ENCODE data around the gene DGCR6. TPM values are rescaled to one million over a fixed set of nuclear protein-coding genes. Genes with fewer than 3 reads are reported as not detected.
"Not testable (repeated sequence)": the region's sequence is repeated elsewhere in the genome, so short reads cannot be mapped to it uniquely, and the experiment has no call there.

Gene DGCR6
- total and polyA plus RNA-seq, 9 donors = 22.5 to 89.9 (median 71.9) TPM

DNA sequence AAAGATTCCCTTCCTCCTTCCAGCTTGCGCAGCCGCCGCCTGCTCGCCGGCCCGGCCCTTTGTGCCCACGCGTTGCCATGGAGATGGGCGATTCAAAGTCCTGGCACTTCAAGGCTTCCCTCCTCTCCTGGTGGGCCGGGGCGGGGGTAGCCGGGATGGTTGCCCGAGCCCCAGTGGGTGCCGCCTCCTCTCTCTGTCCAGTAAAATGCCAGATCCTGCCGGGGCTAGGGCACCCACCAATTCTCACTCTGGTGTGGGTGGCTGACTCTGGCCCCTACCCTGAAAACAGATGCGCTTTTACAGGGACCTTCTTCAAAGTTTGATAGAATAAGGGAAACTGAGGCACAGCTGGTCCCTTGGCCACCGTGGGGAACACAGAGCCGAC, 52.2 kb downstream of the DGCR6 start:
- 85% methylated on average over 12 of the region's 18 CpGs for WGBS (ENCODE audit: insufficient coverage)

DNA sequence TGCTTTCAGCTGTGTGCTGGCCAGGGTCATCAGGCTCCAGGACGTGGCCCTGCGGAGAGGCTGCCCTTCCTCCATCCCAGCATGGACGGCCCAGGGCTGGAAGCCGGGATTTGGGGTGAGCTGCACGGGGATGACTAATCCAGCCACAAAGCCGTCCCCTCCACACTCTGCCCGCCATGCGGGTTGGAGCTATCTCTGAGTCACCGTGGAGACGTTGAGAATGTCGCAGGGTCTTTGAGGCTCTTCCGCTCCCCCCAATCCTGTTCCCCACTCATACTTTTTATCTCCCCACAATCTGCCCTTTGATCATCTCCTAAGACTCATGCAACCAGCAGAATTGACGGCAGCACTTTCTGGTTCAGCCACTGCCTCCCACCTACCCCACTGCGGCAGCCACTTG, 52.6 kb downstream of the DGCR6 start:
- H3K9me3 ChIP-seq (replicated peaks; ENCODE audit: control insufficient read depth, low read depth, low read length); H3K36me3 ChIP-seq (ENCODE audit: control insufficient read depth, insufficient read depth, low read length); H3K27ac ChIP-seq (ENCODE audit: low read length); H3K4me3 ChIP-seq (ENCODE audit: low read length); H3K27me3 ChIP-seq (ENCODE audit: control insufficient read depth, insufficient read depth, low read length); DNase-seq; H3K4me1 ChIP-seq (ENCODE audit: control insufficient read depth, insufficient read depth, low read length): not testable (repeated sequence)
- WGBS (ENCODE audit: insufficient coverage) = 59% methylated on average over 14 of the region's 14 CpGs

More for the DNA sequence above, 52.2 kb downstream of the DGCR6 start:
- not testable (repeated sequence) for H3K27ac ChIP-seq (ENCODE audit: low read length); H3K4me1 ChIP-seq (ENCODE audit: control insufficient read depth, insufficient read depth, low read length); H3K9me3 ChIP-seq (replicated peaks; ENCODE audit: control insufficient read depth, low read depth, low read length); H3K27me3 ChIP-seq (ENCODE audit: control insufficient read depth, insufficient read depth, low read length); DNase-seq; H3K36me3 ChIP-seq (ENCODE audit: control insufficient read depth, insufficient read depth, low read length); H3K4me3 ChIP-seq (ENCODE audit: low read length)

DNA sequence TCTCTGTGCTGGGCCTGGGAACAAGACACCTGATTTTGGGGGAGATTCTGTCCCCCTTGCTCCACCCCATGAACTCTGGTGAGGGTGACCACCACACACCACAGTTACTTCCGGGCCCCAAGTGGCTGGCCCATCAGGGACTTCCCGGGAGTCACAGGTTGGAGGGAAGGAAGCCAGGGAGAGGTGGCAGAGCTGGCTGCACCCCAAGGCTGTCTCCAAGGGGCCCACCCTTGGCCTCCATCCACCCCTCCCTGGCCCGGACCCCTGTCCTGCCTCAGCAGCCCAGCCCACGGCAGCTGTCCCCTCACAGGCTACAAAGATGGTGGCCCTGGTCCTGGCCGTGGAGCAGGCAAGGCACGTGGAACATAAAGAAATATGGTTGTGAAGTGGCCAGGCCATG, 53.1 kb downstream of the DGCR6 start:
- not testable (repeated sequence) for H3K36me3 ChIP-seq (ENCODE audit: control insufficient read depth, insufficient read depth, low read length); DNase-seq; H3K27ac ChIP-seq (ENCODE audit: low read length); H3K27me3 ChIP-seq (ENCODE audit: control insufficient read depth, insufficient read depth, low read length); H3K4me1 ChIP-seq (ENCODE audit: control insufficient read depth, insufficient read depth, low read length); H3K9me3 ChIP-seq (replicated peaks; ENCODE audit: control insufficient read depth, low read depth, low read length); H3K4me3 ChIP-seq (ENCODE audit: low read length)
- WGBS (ENCODE audit: insufficient coverage) = no CpG with 5 or more reads among the region's 6 CpGs

DNA sequence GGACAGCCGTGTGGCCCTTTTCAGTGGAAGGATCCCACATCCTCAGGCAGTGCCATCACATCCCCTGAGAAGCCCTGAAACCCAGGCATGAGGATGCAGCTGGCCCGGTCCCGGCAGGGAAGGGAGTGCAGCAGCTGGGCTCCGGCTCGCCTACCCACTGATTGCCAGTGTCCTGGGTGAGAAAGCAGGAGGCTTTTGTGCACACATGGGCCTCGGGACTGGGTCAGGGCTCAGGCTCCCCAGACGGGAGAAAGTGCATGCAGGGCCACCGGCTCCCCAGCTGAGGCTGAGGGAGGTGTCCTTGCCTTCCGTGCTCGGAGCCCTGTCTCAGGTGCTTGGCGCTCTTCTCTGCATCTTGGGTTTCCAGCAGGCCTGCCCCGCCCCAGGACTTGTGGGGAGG, 53.6 kb downstream of the DGCR6 start:
- not testable (repeated sequence) for H3K36me3 ChIP-seq (ENCODE audit: control insufficient read depth, insufficient read depth, low read length); H3K27ac ChIP-seq (ENCODE audit: low read length); H3K4me3 ChIP-seq (ENCODE audit: low read length); H3K27me3 ChIP-seq (ENCODE audit: control insufficient read depth, insufficient read depth, low read length); DNase-seq; H3K4me1 ChIP-seq (ENCODE audit: control insufficient read depth, insufficient read depth, low read length); H3K9me3 ChIP-seq (replicated peaks; ENCODE audit: control insufficient read depth, low read depth, low read length)
- WGBS (ENCODE audit: insufficient coverage) = 60% methylated on average over 6 of the region's 12 CpGs

DNA sequence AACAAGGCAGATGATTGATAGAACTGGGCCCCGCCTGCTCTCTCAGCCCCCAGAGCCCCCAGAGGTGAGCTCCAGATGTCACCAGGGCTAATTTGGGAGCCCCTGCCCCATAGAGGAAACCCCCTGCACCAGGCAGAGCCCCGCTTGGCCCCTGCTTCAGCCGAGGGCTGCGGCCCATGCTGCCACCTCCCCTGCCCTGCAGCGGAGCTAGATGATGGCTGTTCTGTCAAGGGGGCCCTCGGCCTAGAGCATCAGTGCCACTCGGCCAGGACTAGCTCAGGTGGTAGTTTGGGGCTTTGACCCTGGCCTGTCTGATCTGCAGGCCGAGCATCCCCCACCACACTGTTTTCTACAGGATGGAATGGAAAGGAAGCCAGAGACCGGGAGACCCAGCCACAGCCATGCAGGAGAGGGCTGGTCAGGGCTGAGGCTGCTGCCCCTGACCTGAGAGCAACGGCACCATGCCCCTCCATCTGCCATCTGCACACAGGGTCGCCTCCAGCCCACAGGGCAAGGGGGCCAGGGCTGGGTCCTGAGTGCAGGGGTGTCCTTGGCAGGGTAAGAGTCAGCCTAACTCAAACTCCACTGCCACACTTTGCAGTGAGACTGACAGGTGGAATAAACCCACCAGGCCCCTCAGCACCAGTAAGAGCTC, 54.2 kb downstream of the DGCR6 start:
- H3K36me3 ChIP-seq (ENCODE audit: control insufficient read depth, insufficient read depth, low read length); H3K4me3 ChIP-seq (ENCODE audit: low read length); H3K27me3 ChIP-seq (ENCODE audit: control insufficient read depth, insufficient read depth, low read length); H3K9me3 ChIP-seq (replicated peaks; ENCODE audit: control insufficient read depth, low read depth, low read length); H3K27ac ChIP-seq (ENCODE audit: low read length); DNase-seq: not testable (repeated sequence)
- peaks cover 12% of the 10 kb centered on the region for H3K4me1 ChIP-seq (ENCODE audit: control insufficient read depth, insufficient read depth, low read length)
- WGBS (ENCODE audit: insufficient coverage) = 75% methylated on average over 4 of the region's 11 CpGs

DNA sequence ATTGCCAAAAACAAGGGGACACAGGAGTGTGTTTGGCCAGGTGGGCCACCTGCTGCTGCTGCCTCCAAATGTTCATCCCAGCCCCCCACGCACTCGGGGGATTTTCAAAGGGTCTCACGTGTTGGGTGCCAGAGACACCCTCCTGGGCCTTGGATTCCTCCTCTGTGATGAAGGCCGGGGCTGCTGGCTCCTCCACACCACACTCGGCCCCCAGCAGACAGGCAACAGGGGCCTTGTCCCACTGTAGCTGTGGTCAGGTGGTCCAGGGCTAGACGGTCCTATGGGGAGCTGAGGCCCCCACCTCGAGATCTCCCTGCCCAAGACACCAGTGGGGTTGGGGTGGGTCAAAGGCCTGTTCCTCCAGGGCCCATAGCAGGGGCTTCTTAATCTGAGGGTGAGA, 55.1 kb downstream of the DGCR6 start:
- 90% methylated on average over 2 of the region's 7 CpGs for WGBS (ENCODE audit: insufficient coverage)

More for the DNA sequence above, 55.1 kb downstream of the DGCR6 start:
- not testable (repeated sequence) for H3K36me3 ChIP-seq (ENCODE audit: control insufficient read depth, insufficient read depth, low read length); DNase-seq; H3K9me3 ChIP-seq (replicated peaks; ENCODE audit: control insufficient read depth, low read depth, low read length); H3K27me3 ChIP-seq (ENCODE audit: control insufficient read depth, insufficient read depth, low read length); H3K27ac ChIP-seq (ENCODE audit: low read length); H3K4me3 ChIP-seq (ENCODE audit: low read length)
- peaks cover 12% of the 10 kb centered on the region for H3K4me1 ChIP-seq (ENCODE audit: control insufficient read depth, insufficient read depth, low read length)

Other genes starting within 250 kb of the DGCR6 start
- gene PRODH, start 30.0 kb downstream of the DGCR6 start, total RNA-seq = 7.1 TPM
- 10 to 100 TPM in 1 of 8 donors, 1 to 10 TPM in 7; 2.7 to 18.7 (median 6.9) TPM for gene PRODH, start 30.0 kb downstream of the DGCR6 start, polyA plus RNA-seq (ENCODE audit: insufficient read depth in 1 of 8, insufficient read length in 8 of 8, low replicate concordance in 1 of 8)
- 35.4 TPM for gene DGCR2, start 216.1 kb downstream of the DGCR6 start, total RNA-seq
- gene DGCR2, start 216.1 kb downstream of the DGCR6 start, polyA plus RNA-seq (ENCODE audit: insufficient read depth in 1 of 8, insufficient read length in 8 of 8, low replicate concordance in 1 of 8) = 10 to 100 TPM; 41.5 to 62.2 (median 53.3) TPM
- gene TSSK2, start 225.0 kb downstream of the DGCR6 start, total RNA-seq = 0.04 TPM
- gene TSSK2, start 225.0 kb downstream of the DGCR6 start, polyA plus RNA-seq (ENCODE audit: insufficient read depth in 1 of 8, insufficient read length in 8 of 8, low replicate concordance in 1 of 8) = under 1 TPM in 3 of 8 donors, not detected in 5; 0.17 to 0.28 (median 0.23) TPM
- gene ESS2, start 238.3 kb downstream of the DGCR6 start, total RNA-seq = 11.6 TPM
- 10 to 100 TPM; 12.3 to 14.5 (median 13.2) TPM for gene ESS2, start 238.3 kb downstream of the DGCR6 start, polyA plus RNA-seq (ENCODE audit: insufficient read depth in 1 of 8, insufficient read length in 8 of 8, low replicate concordance in 1 of 8)
- not detected for gene GSC2, start 244.0 kb downstream of the DGCR6 start, total RNA-seq
- not detected for gene GSC2, start 244.0 kb downstream of the DGCR6 start, polyA plus RNA-seq (ENCODE audit: insufficient read depth in 1 of 8, insufficient read length in 8 of 8, low replicate concordance in 1 of 8)